GM18511 (cell line): Measurements from ENCODE around the gene SLC15A4.

ENCODE experiments used
- ATAC-seq: cut with Tn5 transposase; IDR thresholded peaks from one replicate; pipeline ENCODE4 v1.9.1; 2021; ENCODE audit warnings: mild to moderate bottlenecking, moderate library complexity; ENCODE audit not compliant: unreplicated experiment

Gene SLC15A4

GRCh38 chr12:128763395-128763794 lies 60.4 kb downstream of the SLC15A4 start:
- no peak for ATAC-seq

GRCh38 chr12:128761379-128761790 lies 62.4 kb downstream of the SLC15A4 start:
- ATAC-seq: no peak

- ATAC-seq: no peak
These were observed 68.2 kb downstream of the SLC15A4 start for GRCh38 chr12:128755566-128755965.

GRCh38 chr12:128754275-128754674 lies 69.5 kb downstream of the SLC15A4 start:
- no peak for ATAC-seq

- no peak for ATAC-seq
These were observed 70.3 kb downstream of the SLC15A4 start for GRCh38 chr12:128753438-128753837.

- no peak for ATAC-seq
These were observed 71.4 kb downstream of the SLC15A4 start for GRCh38 chr12:128752386-128752785.

- ATAC-seq: no peak
These were observed 76.3 kb downstream of the SLC15A4 start for GRCh38 chr12:128747441-128747840.

GRCh38 chr12:128745772-128746689 lies 77.7 kb downstream of the SLC15A4 start:
- no peak for ATAC-seq

GRCh38 chr12:128743916-128744315 lies 79.8 kb downstream of the SLC15A4 start:
- ATAC-seq: no peak
